GM19239 (cell line): Measurements from ENCODE around the gene HS3ST5.
"Not testable (repeated sequence)": the region's sequence is repeated elsewhere in the genome, so short reads cannot be mapped to it uniquely, and the experiment has no call there.

Experiments used
- DNase-seq: peaks from one replicate; pipeline ENCODE4 v3.0.0; 2011; ENCODE audit warnings: low spot score; ENCODE audit not compliant: insufficient read length
- FAIRE-seq: peaks from 2 replicates; lab custom pipeline; 2011; peaks lifted over from hg19 to GRCh38; lab: Jason Lieb, UNC

HS3ST5 gene

GRCh38 chr6:114020196-114020595 is 322.6 kb downstream of the HS3ST5 start:
- DNase-seq (no peak), FAIRE-seq (no peak)

DNA sequence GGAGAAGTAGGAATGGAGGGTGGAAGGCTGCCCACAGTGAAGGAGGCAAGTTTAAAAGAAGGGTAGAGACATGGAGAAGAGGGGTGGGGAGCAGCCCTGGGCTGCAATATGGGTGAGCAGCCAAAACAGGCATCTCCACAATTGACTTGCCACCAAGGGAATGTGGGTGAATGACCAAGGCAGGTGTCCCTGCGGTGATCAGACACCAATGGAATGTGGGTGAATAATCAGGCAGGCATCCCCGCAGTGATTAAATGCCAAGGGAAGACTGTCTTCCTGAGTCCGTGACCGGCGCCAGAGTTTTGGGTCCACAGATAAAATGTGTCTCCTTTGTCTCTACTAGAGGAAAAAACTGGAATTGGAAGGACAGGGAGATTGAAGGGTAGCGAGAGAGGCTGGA is 325.7 kb downstream of the HS3ST5 start:
- DNase-seq, FAIRE-seq: not testable (repeated sequence)

DNA sequence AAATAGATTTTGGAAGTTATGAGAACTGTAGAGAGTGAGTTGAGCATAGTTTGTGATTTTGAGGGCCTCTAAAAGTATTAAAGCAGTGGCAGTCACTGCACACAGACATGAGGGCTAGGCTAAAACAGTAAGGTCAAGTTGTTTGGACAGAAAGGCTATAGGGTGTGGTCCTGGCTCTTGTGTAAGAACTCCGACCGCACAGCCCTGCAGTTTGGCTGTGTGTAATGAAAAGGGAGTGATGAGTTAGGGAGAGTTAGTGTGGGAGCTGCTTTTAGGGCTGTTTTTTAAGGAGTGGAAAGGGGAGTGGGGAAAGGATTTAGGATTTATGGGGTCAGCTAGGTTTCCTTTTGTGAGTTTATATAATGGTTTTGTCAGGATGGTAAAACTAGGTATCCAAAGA is 328.7 kb downstream of the HS3ST5 start:
- not testable (repeated sequence) for DNase-seq, FAIRE-seq

DNA sequence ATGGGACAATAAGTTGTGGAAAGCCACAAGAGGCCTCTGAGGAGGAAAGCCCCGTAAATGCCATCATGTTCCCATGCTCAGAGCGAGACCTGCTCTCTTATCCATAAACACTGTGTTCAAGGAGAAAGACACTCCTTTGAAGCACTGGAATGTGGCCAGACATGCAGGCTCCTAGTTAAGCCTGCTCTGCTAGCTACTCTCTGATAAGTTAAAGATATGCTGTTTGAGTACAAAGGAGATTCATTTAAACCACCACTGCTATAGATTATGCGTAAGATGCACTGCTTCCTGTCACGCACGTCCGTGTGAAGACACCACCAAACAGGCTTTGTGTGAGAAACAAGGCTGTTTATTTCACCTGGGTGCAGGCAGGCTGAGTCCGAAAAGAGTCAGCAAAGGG is 331.3 kb downstream of the HS3ST5 start:
- FAIRE-seq, DNase-seq: not testable (repeated sequence)

DNA sequence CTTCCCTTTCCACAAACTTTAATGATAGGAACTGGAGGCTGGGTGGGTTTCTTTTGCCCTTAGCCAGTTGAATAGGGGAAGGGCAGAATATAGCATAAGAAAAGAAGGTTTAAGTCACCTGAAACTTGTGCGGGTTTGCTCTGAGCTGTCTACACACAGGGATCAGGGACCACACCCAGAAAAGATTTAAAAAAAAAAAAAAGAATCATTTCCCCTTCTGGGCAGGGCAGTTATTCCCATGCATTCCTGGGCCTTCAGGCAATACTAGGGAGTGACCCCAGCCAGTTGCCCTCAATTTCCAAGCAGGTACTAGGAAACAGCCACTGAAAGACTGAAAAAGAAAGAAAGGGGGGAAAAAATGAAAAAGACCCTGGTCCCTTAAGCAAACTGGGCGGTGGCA is 332.3 kb downstream of the HS3ST5 start:
- DNase-seq (no peak), FAIRE-seq (no peak)

DNA sequence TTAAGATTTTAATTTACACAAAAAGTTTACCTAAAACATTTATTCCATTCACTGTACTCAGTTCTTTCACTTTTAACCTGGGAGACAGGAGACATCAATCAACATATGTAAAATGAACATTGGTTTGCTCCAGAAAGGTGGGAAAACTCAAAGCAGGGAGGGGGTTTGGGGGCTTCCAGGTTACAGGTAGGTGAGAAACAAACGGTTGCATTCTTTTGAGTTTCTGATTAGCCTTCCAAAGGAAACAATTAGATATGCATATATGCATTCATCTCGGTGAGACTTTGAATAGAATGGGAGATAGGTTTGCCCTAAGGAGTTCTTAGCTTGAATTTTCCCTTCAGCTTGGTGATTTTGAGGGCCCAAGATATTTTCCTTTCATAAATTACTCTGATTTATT is 333.6 kb downstream of the HS3ST5 start:
- FAIRE-seq (no peak), DNase-seq (no peak)

GRCh38 chr6:114008331-114008730 is 334.5 kb downstream of the HS3ST5 start:
- FAIRE-seq, result no peak
- no peak for DNase-seq

- no peak for DNase-seq
- no peak for FAIRE-seq
Measured at GRCh38 chr6:114007516-114007915, 335.3 kb downstream of the HS3ST5 start.
